Measurements from ENCODE around the gene LPCAT1. TPM values are rescaled to one million over a fixed set of nuclear protein-coding genes. Genes with fewer than 3 reads are reported as not detected.
"Not testable (repeated sequence)": the region's sequence is repeated elsewhere in the genome, so short reads cannot be mapped to it uniquely, and the experiment has no call there.

Gene LPCAT1
- total RNA-seq, 1 donor, result 41.3 TPM

GRCh38 chr5:1476967-1477310 is 46.8 kb downstream of the LPCAT1 start:
- H3K4me3 ChIP-seq (ENCODE audit: low read depth, low read length), result no peak overlapping the region
- no peak for TF ChIP-seq CTCF (IDR thresholded peaks at IDR 0.05; ENCODE audit: insufficient read depth, low read length)
- no peak for DNase-seq (ENCODE audit: low read depth)

- no peak overlapping the region for H3K4me3 ChIP-seq (ENCODE audit: low read depth, low read length)
- no peak for DNase-seq (ENCODE audit: low read depth)
- no peak for TF ChIP-seq CTCF (IDR thresholded peaks at IDR 0.05; ENCODE audit: insufficient read depth, low read length)
These were observed 47.4 kb downstream of the LPCAT1 start for GRCh38 chr5:1476181-1476966.

GRCh38 chr5:1475544-1475900 is 48.2 kb downstream of the LPCAT1 start:
- not testable (repeated sequence) for DNase-seq (ENCODE audit: low read depth); H3K4me3 ChIP-seq (ENCODE audit: low read depth, low read length)

- DNase-seq (ENCODE audit: low read depth), result no peak
- TF ChIP-seq CTCF (IDR thresholded peaks at IDR 0.05; ENCODE audit: insufficient read depth, low read length), result no peak
- H3K4me3 ChIP-seq (ENCODE audit: low read depth, low read length), result no peak overlapping the region
These were observed 48.8 kb downstream of the LPCAT1 start for GRCh38 chr5:1474866-1475543.

- H3K4me3 ChIP-seq (ENCODE audit: low read depth, low read length), result no peak overlapping the region
- no peak for TF ChIP-seq CTCF (IDR thresholded peaks at IDR 0.05; ENCODE audit: insufficient read depth, low read length)
- no peak for DNase-seq (ENCODE audit: low read depth)
These were observed 49.4 kb downstream of the LPCAT1 start for GRCh38 chr5:1474183-1474839.

- TF ChIP-seq CTCF (IDR thresholded peaks at IDR 0.05; ENCODE audit: insufficient read depth, low read length), result no peak
- DNase-seq (ENCODE audit: low read depth), result no peak
- no peak overlapping the region for H3K4me3 ChIP-seq (ENCODE audit: low read depth, low read length)
These were observed 50.0 kb downstream of the LPCAT1 start for GRCh38 chr5:1473746-1474145.

GRCh38 chr5:1472964-1473628 is 50.7 kb downstream of the LPCAT1 start:
- DNase-seq (ENCODE audit: low read depth), result no peak
- no peak for TF ChIP-seq CTCF (IDR thresholded peaks at IDR 0.05; ENCODE audit: insufficient read depth, low read length)
- no peak overlapping the region for H3K4me3 ChIP-seq (ENCODE audit: low read depth, low read length)

Data from fibroblast of the aortic adventitia (primary cell).